Mucosa of rectum (tissue), 2 donors: Measurements from ENCODE around the gene THSD1.
"Not testable (repeated sequence)": the region's sequence is repeated elsewhere in the genome, so short reads cannot be mapped to it uniquely, and the experiment has no call there.

Experiments
- H3K27ac ChIP-seq, 2 donors: one replicate each; pipeline ENCODE4 v1.7.0; 2013; ENCODE audit warnings: inconsistent platforms in 2 of 2, low read depth in 2 of 2, low read length in 2 of 2
- H3K27me3 ChIP-seq, 2 donors: one replicate each; pipeline ENCODE4 v1.7.0; 2013; ENCODE audit warnings: low read length in 2 of 2; ENCODE audit not compliant: control insufficient read depth in 2 of 2, insufficient read depth in 2 of 2
- H3K36me3 ChIP-seq, 2 donors: one replicate each; pipeline ENCODE4 v1.7.0; 2013; ENCODE audit warnings: low read length in 2 of 2; ENCODE audit not compliant: control insufficient read depth in 2 of 2, insufficient read depth in 2 of 2
- H3K4me1 ChIP-seq, 2 donors: one replicate each; pipeline ENCODE4 v1.7.0; 2013; ENCODE audit warnings: low read length in 2 of 2, mild to moderate bottlenecking in 1 of 2; ENCODE audit not compliant: control insufficient read depth in 2 of 2, insufficient read depth in 2 of 2
- H3K4me3 ChIP-seq, 2 donors: one replicate each; pipeline ENCODE4 v1.7.0; 2013; ENCODE audit warnings: low read length in 2 of 2
- H3K9ac ChIP-seq, 2 donors: one replicate each; pipeline ENCODE4 v1.7.0; 2013; ENCODE audit warnings: low read length in 2 of 2, low read depth in 1 of 2, mild to moderate bottlenecking in 1 of 2
- H3K9me3 ChIP-seq, 2 donors: one replicate each; pipeline ENCODE4 v1.7.0; 2013; ENCODE audit warnings: low read length in 2 of 2; ENCODE audit not compliant: control insufficient read depth in 2 of 2
- donor health status: healthy.
- donor health status: Normal muscosa, but diverticular disease.

The THSD1 gene

DNA sequence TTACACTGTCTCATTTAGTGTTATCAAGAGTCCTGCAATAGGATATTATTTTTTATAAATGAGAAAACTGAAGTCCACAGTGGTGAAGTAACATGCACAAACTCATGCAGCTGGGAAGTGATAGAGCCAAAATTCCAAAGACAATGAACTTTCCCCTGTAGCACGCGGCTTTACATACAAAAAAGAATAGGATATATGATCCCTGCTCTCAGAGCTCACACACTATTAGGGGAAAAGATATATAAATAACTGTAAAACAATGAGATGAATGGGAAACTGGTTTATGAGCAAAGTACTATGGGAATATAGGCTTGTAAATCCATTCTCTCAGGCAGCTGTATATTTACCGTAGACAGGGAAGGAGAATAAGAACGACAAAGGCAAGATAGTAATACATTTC, 39.7 kb downstream of the THSD1 start:
- no peak overlapping the region for H3K27ac ChIP-seq
- no peak overlapping the region for H3K9ac ChIP-seq
- H3K4me1 ChIP-seq: no peaks in the 10 kb centered on the region
- no peaks in the 10 kb centered on the region for H3K36me3 ChIP-seq
- H3K9me3 ChIP-seq: no peaks in the 10 kb centered on the region
- H3K27me3 ChIP-seq: no peaks in the 10 kb centered on the region
- no peak overlapping the region for H3K4me3 ChIP-seq

DNA sequence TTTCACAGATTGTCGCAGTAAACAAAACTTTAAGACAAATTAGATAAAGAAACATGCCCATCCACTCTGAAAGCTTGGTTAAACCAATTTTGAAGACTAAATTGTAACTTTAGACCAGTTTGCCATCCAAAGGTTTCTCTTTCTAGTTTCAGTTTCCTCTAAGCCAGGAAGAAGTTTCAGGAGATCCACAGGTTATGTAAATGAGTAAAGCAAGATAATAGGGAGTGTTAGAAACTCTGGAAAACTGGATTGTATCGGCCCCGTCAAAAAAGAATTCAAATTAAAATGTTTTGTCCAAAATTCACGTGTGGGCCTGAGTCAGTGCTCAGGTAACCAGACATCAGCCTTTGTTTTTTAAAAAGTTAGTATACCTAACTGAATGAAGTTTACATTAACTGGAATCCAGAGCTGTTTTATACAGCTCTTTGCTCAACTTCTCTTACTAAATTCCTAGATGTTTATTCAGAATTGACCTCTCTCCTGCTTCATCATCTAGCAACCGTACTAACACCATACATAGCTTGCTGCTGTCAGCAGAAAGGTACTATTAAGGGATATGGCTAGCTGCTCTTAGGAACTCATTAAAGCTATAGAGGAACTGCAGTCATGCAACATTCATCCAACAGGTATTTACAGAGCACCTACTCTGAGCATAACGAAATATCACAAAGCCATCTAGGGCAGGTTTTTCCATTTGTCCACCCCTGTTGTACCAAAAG, 43.6 kb downstream of the THSD1 start:
- not testable (repeated sequence) for H3K36me3 ChIP-seq, H3K9me3 ChIP-seq, H3K27me3 ChIP-seq, H3K9ac ChIP-seq, H3K4me3 ChIP-seq, H3K4me1 ChIP-seq, H3K27ac ChIP-seq

DNA sequence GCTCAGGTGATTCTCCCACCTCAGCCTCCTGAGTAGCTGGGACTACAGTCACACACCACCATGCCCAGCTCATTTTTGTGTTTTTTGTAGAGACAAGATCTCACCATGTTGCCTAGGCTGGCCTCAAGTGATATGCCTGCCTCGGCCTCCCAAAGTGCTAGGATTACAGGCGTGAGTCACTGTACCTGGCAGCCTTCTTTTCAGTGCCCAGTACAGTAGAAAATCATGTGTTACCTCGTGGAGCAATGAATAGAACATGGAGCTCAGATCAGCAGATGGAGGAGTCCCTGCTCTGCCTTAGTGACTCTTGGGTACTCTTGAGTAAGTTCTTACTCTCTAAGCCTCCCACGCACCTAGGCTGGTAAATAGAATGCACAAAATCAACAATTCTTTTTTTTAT, 44.7 kb downstream of the THSD1 start:
- Histone ChIP-seq H3K4me1 (no peaks in the 10 kb centered on the region), H3K4me3 (no peak overlapping the region), H3K27ac (no peak overlapping the region), H3K27me3 (no peaks in the 10 kb centered on the region), H3K9ac (no peak overlapping the region), H3K36me3 (no peaks in the 10 kb centered on the region), H3K9me3 (no peaks in the 10 kb centered on the region)

DNA sequence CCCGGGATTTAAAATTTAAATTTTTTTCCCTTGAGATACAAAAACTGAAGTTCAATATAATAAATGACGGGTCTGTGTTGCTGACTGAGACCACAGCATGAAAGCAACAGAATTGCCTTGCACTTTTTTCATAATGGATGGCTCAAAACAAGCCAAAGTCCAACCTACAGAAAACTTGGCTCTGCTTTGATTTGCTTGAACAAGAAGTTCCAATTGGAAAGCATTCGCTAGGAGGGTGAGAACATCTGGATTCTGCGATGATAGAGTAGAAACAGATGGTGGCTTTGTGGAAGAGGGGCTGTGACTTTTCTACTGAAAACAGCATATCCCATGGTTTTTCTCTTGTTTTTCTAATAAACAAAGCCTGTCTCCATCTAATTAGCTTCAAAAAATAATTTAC, 46.4 kb downstream of the THSD1 start:
- Histone ChIP-seq H3K9me3 (no peaks in the 10 kb centered on the region), H3K4me1 (no peaks in the 10 kb centered on the region), H3K27ac (no peak overlapping the region), H3K36me3 (no peaks in the 10 kb centered on the region), H3K4me3 (no peak overlapping the region), H3K27me3 (no peaks in the 10 kb centered on the region), H3K9ac (no peak overlapping the region)

DNA sequence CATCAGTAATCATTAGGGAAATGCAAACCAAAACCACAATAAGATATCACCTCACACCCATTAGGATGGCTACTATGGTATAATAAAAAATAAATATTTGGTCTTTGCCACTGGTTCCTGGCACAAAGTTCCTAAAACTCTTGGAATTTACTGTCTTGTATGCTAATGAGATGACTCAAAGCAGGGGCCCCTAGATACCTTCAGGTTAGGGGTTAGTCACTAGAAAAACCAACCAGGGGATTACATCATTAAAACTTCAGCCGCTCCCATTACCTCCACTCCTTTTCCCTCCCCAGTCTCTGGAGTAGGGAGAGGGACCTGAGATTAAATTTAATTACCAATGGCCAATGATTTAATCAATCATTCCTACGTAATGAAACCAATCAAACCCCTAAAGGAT, 49.6 kb downstream of the THSD1 start:
- no peaks in the 10 kb centered on the region for H3K4me1 ChIP-seq
- no peak overlapping the region for H3K9ac ChIP-seq
- no peaks in the 10 kb centered on the region for H3K36me3 ChIP-seq
- no peak overlapping the region for H3K4me3 ChIP-seq
- no peaks in the 10 kb centered on the region for H3K27me3 ChIP-seq
- no peak overlapping the region for H3K27ac ChIP-seq
- H3K9me3 ChIP-seq: no peaks in the 10 kb centered on the region

DNA sequence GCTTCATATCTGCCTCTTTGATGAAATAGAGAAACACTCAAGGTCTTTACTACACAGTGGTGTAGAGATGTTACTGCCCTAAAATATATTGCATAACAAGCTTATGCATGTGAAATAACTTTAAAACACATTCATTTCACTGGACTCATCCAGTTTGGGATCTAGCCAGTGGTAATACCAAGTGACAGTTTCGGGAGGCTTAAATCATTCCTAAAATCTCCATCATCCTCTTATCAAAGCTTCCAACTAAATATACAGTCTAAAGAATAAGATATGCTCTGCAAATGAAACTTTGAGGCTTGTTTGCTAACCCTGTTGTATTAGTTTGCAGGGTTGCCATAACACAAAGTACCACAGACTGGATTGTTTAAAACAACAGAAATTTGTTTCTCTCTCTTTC, 52.8 kb downstream of the THSD1 start:
- Histone ChIP-seq H3K27ac (no peak overlapping the region), H3K9me3 (no peaks in the 10 kb centered on the region), H3K4me1 (no peaks in the 10 kb centered on the region), H3K9ac (no peak overlapping the region), H3K4me3 (no peak overlapping the region), H3K36me3 (no peaks in the 10 kb centered on the region), H3K27me3 (no peaks in the 10 kb centered on the region)

DNA sequence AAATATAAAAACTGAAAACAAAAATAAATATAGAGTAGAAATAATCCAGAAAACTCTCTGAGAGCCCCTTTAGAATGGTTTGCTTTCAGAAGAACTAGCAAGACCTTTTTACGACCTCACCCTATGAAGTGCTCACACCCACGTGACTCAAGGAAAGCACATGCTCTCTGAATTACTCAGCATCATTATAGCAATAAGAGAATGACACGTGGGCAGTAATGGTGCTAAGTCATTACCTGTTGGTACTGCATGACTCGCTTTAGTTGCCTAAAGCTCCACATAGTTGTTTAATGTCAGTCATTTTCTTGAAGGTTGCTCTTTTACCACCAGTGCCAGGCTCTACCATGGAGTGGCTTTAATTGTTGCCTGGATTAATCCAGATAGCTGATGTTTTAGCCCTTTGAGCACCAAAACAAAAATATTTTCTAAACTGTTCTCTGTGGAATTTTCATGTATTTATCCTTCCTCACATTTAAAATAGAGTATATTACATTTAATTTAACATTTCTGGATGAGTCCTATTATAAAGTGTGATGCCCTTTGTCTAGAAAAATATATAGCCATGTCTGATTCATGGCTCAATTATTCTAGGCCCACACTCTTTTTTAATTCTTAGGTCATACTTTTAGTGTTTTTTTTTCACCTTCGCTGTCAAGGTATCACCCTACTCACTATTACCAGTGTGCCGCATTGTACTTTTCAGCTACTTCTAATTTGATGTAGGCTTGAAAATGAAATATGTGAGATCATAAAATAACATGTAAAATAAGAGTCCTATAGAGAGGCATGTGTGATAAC, 56.8 kb downstream of the THSD1 start:
- Histone ChIP-seq H3K9me3 (no peaks in the 10 kb centered on the region), H3K27ac (no peak overlapping the region), H3K27me3 (no peaks in the 10 kb centered on the region), H3K4me3 (no peak overlapping the region), H3K4me1 (no peaks in the 10 kb centered on the region), H3K9ac (no peak overlapping the region), H3K36me3 (no peaks in the 10 kb centered on the region)

DNA sequence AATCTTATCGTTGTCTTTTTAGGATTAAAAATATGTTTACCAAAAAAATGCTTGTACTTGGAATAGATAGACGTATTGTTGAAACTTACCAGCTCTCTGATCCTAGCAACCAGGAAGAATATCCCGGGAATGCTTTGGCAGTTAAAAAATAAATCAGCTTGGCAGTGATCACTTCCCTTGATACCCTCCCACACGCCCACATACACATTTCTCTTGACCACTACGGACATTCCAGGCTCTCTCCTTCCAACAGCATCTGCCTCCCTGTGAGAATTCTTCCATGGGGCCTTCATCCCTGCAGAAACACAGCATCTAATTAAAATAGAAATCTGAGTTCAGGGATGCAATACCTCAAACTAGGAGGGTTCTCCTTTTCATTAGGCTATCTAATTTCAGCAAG, 57.9 kb downstream of the THSD1 start:
- no peak overlapping the region for H3K9ac ChIP-seq
- H3K4me1 ChIP-seq: no peaks in the 10 kb centered on the region
- H3K27ac ChIP-seq: no peak overlapping the region
- H3K9me3 ChIP-seq: no peaks in the 10 kb centered on the region
- H3K4me3 ChIP-seq: no peak overlapping the region
- H3K27me3 ChIP-seq: no peaks in the 10 kb centered on the region
- no peaks in the 10 kb centered on the region for H3K36me3 ChIP-seq

DNA sequence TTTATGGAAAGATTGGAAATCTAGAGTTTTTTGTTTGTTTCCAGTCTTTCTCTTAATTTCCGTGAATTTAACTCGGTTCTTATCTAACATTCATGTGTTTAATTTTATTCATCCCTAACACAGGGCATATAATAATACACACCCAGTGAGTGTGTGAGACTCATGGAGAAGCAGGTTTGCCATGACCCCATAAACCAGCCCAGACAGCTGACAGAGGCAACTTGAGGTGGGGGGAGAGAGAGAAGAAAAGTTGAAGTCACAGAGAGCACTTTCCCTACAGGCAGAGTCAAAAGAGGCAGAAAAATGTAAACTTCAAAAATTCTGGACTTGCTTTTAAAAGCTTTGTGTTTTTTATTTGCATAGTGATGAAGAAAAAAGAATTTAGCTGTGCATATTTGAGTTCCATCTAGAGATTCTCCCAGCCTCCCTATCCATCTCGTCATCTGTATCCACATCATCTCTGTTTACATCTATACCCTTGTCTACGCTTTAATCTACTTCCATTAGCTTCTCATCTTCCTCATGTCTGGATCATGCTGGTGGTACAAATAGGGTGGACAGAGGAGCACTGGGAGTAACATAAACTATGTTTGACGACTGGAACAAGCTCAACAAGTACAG, 60.2 kb downstream of the THSD1 start:
- Histone ChIP-seq H3K4me1 (no peaks in the 10 kb centered on the region), H3K27me3 (no peaks in the 10 kb centered on the region), H3K9ac (no peak overlapping the region), H3K9me3 (no peaks in the 10 kb centered on the region), H3K27ac (no peak overlapping the region), H3K4me3 (no peak overlapping the region), H3K36me3 (no peaks in the 10 kb centered on the region)

DNA sequence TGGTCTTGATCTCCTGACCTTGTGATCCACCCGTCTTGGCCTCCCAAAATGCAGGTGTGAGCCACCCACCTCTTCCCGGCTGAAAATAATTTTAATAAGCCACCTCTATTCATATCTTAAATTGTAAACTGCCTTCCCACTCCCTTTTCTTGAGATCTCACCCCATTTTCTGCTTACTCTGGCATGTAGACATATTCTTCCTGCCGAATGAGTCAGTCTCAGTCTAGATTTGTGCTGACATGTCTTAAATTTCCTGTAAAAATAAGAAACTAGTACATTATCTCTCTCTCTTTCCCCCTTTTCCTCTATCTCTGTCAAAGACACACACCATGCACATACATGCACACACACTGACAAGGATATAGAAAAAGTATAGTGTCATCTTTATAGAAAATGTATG, 60.9 kb downstream of the THSD1 start:
- Histone ChIP-seq H3K27ac (no peak overlapping the region), H3K27me3 (no peaks in the 10 kb centered on the region), H3K4me3 (no peak overlapping the region), H3K9me3 (no peaks in the 10 kb centered on the region), H3K36me3 (no peaks in the 10 kb centered on the region), H3K4me1 (no peaks in the 10 kb centered on the region), H3K9ac (no peak overlapping the region)
